ENCODE data around the gene TRAPPC11. TPM values are rescaled to one million over a fixed set of nuclear protein-coding genes. Genes with fewer than 3 reads are reported as not detected.

The TRAPPC11 gene
- total RNA-seq, 1 donor from 2014 or later: 26.3 TPM

GRCh38 chr4:183612329-183613250 is 46.5 kb upstream of the TRAPPC11 start:
- no peaks in the 10 kb centered on the region for H3K36me3 Mint-ChIP-seq (ENCODE audit: low read depth, unreplicated experiment)
- Histone ChIP-seq H3K4me1 (ENCODE audit: insufficient read depth, low read length) (no peaks in the 10 kb centered on the region), H3K27me3 (ENCODE audit: insufficient read depth, low read length) (no peaks in the 10 kb centered on the region), H3K9ac (ENCODE audit: low read length) (no peak overlapping the region), H3K27ac (ENCODE audit: low read depth, low read length) (no peak overlapping the region), H2AFZ (ENCODE audit: low read depth, low read length) (no peak overlapping the region), H3K4me2 (ENCODE audit: low read length) (no peak overlapping the region), H3K79me2 (ENCODE audit: insufficient read depth, low read length) (no peaks in the 10 kb centered on the region), H4K20me1 (ENCODE audit: insufficient read depth, low read length) (no peaks in the 10 kb centered on the region), H3K36me3 (ENCODE audit: insufficient read depth, low read length) (no peaks in the 10 kb centered on the region), H3K4me3 (ENCODE audit: insufficient read depth, low read depth, low read length) (no peak overlapping the region), H3K9me3 (ENCODE audit: insufficient read depth, low read depth, low read length) (no peaks in the 10 kb centered on the region)
- TF ChIP-seq EZH2 (IDR thresholded peaks at IDR 0.05; ENCODE audit: insufficient read depth, low read length): no peak
- TF ChIP-seq, protein P1, sequence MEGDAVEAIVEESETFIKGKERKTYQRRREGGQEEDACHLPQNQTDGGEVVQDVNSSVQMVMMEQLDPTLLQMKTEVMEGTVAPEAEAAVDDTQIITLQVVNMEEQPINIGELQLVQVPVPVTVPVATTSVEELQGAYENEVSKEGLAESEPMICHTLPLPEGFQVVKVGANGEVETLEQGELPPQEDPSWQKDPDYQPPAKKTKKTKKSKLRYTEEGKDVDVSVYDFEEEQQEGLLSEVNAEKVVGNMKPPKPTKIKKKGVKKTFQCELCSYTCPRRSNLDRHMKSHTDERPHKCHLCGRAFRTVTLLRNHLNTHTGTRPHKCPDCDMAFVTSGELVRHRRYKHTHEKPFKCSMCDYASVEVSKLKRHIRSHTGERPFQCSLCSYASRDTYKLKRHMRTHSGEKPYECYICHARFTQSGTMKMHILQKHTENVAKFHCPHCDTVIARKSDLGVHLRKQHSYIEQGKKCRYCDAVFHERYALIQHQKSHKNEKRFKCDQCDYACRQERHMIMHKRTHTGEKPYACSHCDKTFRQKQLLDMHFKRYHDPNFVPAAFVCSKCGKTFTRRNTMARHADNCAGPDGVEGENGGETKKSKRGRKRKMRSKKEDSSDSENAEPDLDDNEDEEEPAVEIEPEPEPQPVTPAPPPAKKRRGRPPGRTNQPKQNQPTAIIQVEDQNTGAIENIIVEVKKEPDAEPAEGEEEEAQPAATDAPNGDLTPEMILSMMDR (IDR thresholded peaks at IDR 0.05; ENCODE audit: insufficient read depth, low read depth, low read length): no peak
- H3K4me1 Mint-ChIP-seq (ENCODE audit: low read depth, unreplicated experiment): peaks cover 3% of the 10 kb centered on the region
- no peak for FAIRE-seq
- no peak overlapping the region for H3K27ac Mint-ChIP-seq (ENCODE audit: unreplicated experiment)
- no peak overlapping the region for H3K4me3 Mint-ChIP-seq (ENCODE audit: unreplicated experiment)
- H3K9me3 Mint-ChIP-seq (ENCODE audit: unreplicated experiment): no peaks in the 10 kb centered on the region
- H3K27me3 Mint-ChIP-seq (ENCODE audit: low read depth, unreplicated experiment): peaks cover 4% of the 10 kb centered on the region
- no peak for DNase-seq (ENCODE audit: low read depth)

DNA sequence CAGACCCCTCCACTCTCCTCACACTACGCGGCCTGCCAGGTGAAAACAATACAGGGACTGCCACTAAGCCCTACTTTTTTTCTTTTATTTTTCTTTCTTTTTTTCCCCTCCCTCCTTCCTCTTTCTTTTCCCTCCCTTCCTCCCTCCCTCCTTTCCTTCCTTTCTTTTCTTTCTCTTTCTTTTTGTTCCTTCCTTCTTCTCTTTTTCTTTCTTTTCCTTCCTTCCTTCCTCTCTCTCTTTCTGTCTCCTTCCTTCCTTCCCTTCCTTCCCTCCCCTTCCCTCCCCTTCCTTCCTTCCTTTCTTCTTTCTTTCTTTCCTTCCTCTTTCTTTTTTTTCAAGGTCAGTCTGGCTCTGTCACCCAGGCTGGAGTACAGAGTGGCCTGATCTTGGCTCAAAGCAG is 42.0 kb upstream of the TRAPPC11 start:
- H3K4me1 ChIP-seq (ENCODE audit: insufficient read depth, low read length): no peaks in the 10 kb centered on the region
- H2AFZ ChIP-seq (ENCODE audit: low read depth, low read length): no peak overlapping the region
- H3K36me3 ChIP-seq (ENCODE audit: insufficient read depth, low read length): no peaks in the 10 kb centered on the region
- H3K27me3 ChIP-seq (ENCODE audit: insufficient read depth, low read length): no peaks in the 10 kb centered on the region
- no peak for DNase-seq (ENCODE audit: low read depth)
- H3K27ac ChIP-seq (ENCODE audit: low read depth, low read length): no peak overlapping the region
- no peak overlapping the region for H3K27ac Mint-ChIP-seq (ENCODE audit: unreplicated experiment)
- H3K4me3 Mint-ChIP-seq (ENCODE audit: unreplicated experiment): no peak overlapping the region
- no peaks in the 10 kb centered on the region for H3K9me3 ChIP-seq (ENCODE audit: insufficient read depth, low read depth, low read length)
- H3K4me2 ChIP-seq (ENCODE audit: low read length): no peak overlapping the region
- no peak overlapping the region for H3K4me3 ChIP-seq (ENCODE audit: insufficient read depth, low read depth, low read length)
- no peaks in the 10 kb centered on the region for H3K4me1 Mint-ChIP-seq (ENCODE audit: low read depth, unreplicated experiment)
- H3K27me3 Mint-ChIP-seq (ENCODE audit: low read depth, unreplicated experiment): peaks cover 4% of the 10 kb centered on the region
- H3K9ac ChIP-seq (ENCODE audit: low read length): no peak overlapping the region
- H3K79me2 ChIP-seq (ENCODE audit: insufficient read depth, low read length): no peaks in the 10 kb centered on the region
- no peaks in the 10 kb centered on the region for H3K36me3 Mint-ChIP-seq (ENCODE audit: low read depth, unreplicated experiment)
- no peak for FAIRE-seq
- TF ChIP-seq, protein P1 (IDR thresholded peaks at IDR 0.05; ENCODE audit: insufficient read depth, low read depth, low read length): no peak
- H3K9me3 Mint-ChIP-seq (ENCODE audit: unreplicated experiment): no peaks in the 10 kb centered on the region
- H4K20me1 ChIP-seq (ENCODE audit: insufficient read depth, low read length): no peaks in the 10 kb centered on the region

DNA sequence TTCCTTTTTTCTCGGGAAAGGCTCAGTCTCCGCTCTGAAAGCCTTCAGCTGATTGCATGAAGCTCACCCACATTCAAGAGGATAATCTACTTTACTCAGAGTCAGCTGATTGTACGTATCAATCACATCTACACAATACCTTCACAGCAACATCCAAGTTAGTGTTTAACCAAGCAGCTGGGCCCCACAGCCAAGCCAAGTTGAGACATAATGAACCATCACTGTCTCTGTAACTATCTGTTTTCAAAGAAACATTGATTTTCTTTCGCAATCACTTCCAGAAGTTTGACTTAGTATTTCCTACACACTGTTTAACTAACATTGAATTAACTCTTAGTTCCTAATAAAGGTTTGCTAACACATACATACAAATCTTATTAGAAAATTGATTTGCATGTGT is 40.4 kb upstream of the TRAPPC11 start:
- no peaks in the 10 kb centered on the region for H4K20me1 ChIP-seq (ENCODE audit: insufficient read depth, low read length)
- DNase-seq (ENCODE audit: low read depth) (no peak), FAIRE-seq (no peak)
- no peaks in the 10 kb centered on the region for H3K4me1 Mint-ChIP-seq (ENCODE audit: low read depth, unreplicated experiment)
- H3K4me2 ChIP-seq (ENCODE audit: low read length): no peak overlapping the region
- no peak overlapping the region for H3K27ac ChIP-seq (ENCODE audit: low read depth, low read length)
- no peaks in the 10 kb centered on the region for H3K9me3 Mint-ChIP-seq (ENCODE audit: unreplicated experiment)
- H3K9ac ChIP-seq (ENCODE audit: low read length): no peak overlapping the region
- H3K27ac Mint-ChIP-seq (ENCODE audit: unreplicated experiment): no peak overlapping the region
- no peaks in the 10 kb centered on the region for H3K4me1 ChIP-seq (ENCODE audit: insufficient read depth, low read length)
- H3K4me3 ChIP-seq (ENCODE audit: insufficient read depth, low read depth, low read length): no peak overlapping the region
- H3K27me3 Mint-ChIP-seq (ENCODE audit: low read depth, unreplicated experiment): no peaks in the 10 kb centered on the region
- no peaks in the 10 kb centered on the region for H3K79me2 ChIP-seq (ENCODE audit: insufficient read depth, low read length)
- H3K27me3 ChIP-seq (ENCODE audit: insufficient read depth, low read length): no peaks in the 10 kb centered on the region
- peak overlapping the region; percentile 46 for H2AFZ ChIP-seq (ENCODE audit: low read depth, low read length)
- H3K9me3 ChIP-seq (ENCODE audit: insufficient read depth, low read depth, low read length): no peaks in the 10 kb centered on the region
- no peaks in the 10 kb centered on the region for H3K36me3 ChIP-seq (ENCODE audit: insufficient read depth, low read length)
- H3K36me3 Mint-ChIP-seq (ENCODE audit: low read depth, unreplicated experiment): no peaks in the 10 kb centered on the region
- no peak for TF ChIP-seq EZH2 (IDR thresholded peaks at IDR 0.05; ENCODE audit: insufficient read depth, low read length)
- TF ChIP-seq, protein P1 (IDR thresholded peaks at IDR 0.05; ENCODE audit: insufficient read depth, low read depth, low read length): no peak
- H3K4me3 Mint-ChIP-seq (ENCODE audit: unreplicated experiment): no peak overlapping the region
